Measurements from ENCODE around the gene GREB1. TPM values are rescaled to one million over a fixed set of nuclear protein-coding genes. Genes with fewer than 3 reads are reported as not detected.

The GREB1 gene
- total RNA-seq, 1 experiment from 2014 or later: 0.62 TPM

GRCh38 chr2:11562011-11562410 lies 28.2 kb downstream of the GREB1 start:
- ChIA-PET POLR2A (ENCODE audit: unreplicated experiment) (no interaction called here), CTCF (no interaction called here)
- H3K79me2 ChIP-seq (ENCODE audit: low read length): no peaks in the 10 kb centered on the region
- H3K4me3 ChIP-seq (ENCODE audit: low read length): no peak overlapping the region
- H3K27me3 ChIP-seq (ENCODE audit: low read length): peaks cover 37% of the 10 kb centered on the region
- H2AFZ ChIP-seq (ENCODE audit: low read length): no peak overlapping the region
- no peak overlapping the region for H3K9ac ChIP-seq (ENCODE audit: low read length)
- BruUV-seq (replicated peaks): no TSS peak
- H3K27ac ChIP-seq (ENCODE audit: low read length): no peak overlapping the region
- TF ChIP-seq EZH2 (IDR thresholded peaks at IDR 0.05; ENCODE audit: low read length, unreplicated experiment) (no peak), CTCF (conservative IDR thresholded peaks at IDR 0.05; ENCODE audit: low read depth, low read length) (no peak), EZH2phosphoT487 (IDR thresholded peaks at IDR 0.05; ENCODE audit: borderline replicate concordance, low read length) (no peak)
- no peaks in the 10 kb centered on the region for H3F3A ChIP-seq (ENCODE audit: low read length, unreplicated experiment)
- H3K9me2 ChIP-seq (replicated peaks; ENCODE audit: low read length): no peaks in the 10 kb centered on the region
- H3K4me2 ChIP-seq (ENCODE audit: low read length): no peak overlapping the region
- no peak for DNase-seq
- intact Hi-C loops (cut with micrococcal nuclease): no loop called here
- no peaks in the 10 kb centered on the region for H4K20me1 ChIP-seq (ENCODE audit: low read length)
- H3K4me1 ChIP-seq (ENCODE audit: insufficient read depth, low read length): no peaks in the 10 kb centered on the region
- ATAC-seq: no peak
- no peaks in the 10 kb centered on the region for H3K9me3 ChIP-seq (ENCODE audit: low read length)
- H3K36me3 ChIP-seq (ENCODE audit: low read depth, low read length): no peaks in the 10 kb centered on the region

GRCh38 chr2:11562476-11562875 lies 28.6 kb downstream of the GREB1 start:
- ATAC-seq (no peak), DNase-seq (no peak)
- Histone ChIP-seq H3K9me2 (replicated peaks; ENCODE audit: low read length) (no peaks in the 10 kb centered on the region), H3K4me3 (ENCODE audit: low read length) (no peak overlapping the region), H3K27ac (ENCODE audit: low read length) (no peak overlapping the region), H3K4me1 (ENCODE audit: insufficient read depth, low read length) (no peaks in the 10 kb centered on the region), H4K20me1 (ENCODE audit: low read length) (no peaks in the 10 kb centered on the region), H3K36me3 (ENCODE audit: low read depth, low read length) (no peaks in the 10 kb centered on the region), H3K9me3 (ENCODE audit: low read length) (no peaks in the 10 kb centered on the region), H3K9ac (ENCODE audit: low read length) (no peak overlapping the region), H3K4me2 (ENCODE audit: low read length) (no peak overlapping the region), H3K27me3 (ENCODE audit: low read length) (peaks cover 33% of the 10 kb centered on the region), H3K79me2 (ENCODE audit: low read length) (no peaks in the 10 kb centered on the region), H3F3A (ENCODE audit: low read length, unreplicated experiment) (no peaks in the 10 kb centered on the region), H2AFZ (ENCODE audit: low read length) (no peak overlapping the region)
- ChIA-PET CTCF (no interaction called here), POLR2A (ENCODE audit: unreplicated experiment) (no interaction called here)
- BruUV-seq (replicated peaks): no TSS peak
- intact Hi-C loops (cut with micrococcal nuclease): no loop called here
- TF ChIP-seq CTCF (conservative IDR thresholded peaks at IDR 0.05; ENCODE audit: low read depth, low read length) (no peak), EZH2phosphoT487 (IDR thresholded peaks at IDR 0.05; ENCODE audit: borderline replicate concordance, low read length) (no peak), EZH2 (IDR thresholded peaks at IDR 0.05; ENCODE audit: low read length, unreplicated experiment) (no peak)

GRCh38 chr2:11563784-11564666 lies 30.2 kb downstream of the GREB1 start:
- no peaks in the 10 kb centered on the region for H3F3A ChIP-seq (ENCODE audit: low read length, unreplicated experiment)
- no peak for ATAC-seq
- no TSS peak for BruUV-seq (replicated peaks)
- no peak for DNase-seq
- no peak overlapping the region for H3K9ac ChIP-seq (ENCODE audit: low read length)
- H3K4me3 ChIP-seq (ENCODE audit: low read length): no peak overlapping the region
- ChIA-PET POLR2A (ENCODE audit: unreplicated experiment) (no interaction called here), CTCF (no interaction called here)
- H3K9me3 ChIP-seq (ENCODE audit: low read length): no peaks in the 10 kb centered on the region
- no peaks in the 10 kb centered on the region for H3K4me1 ChIP-seq (ENCODE audit: insufficient read depth, low read length)
- intact Hi-C loops (cut with micrococcal nuclease): no loop called here
- no peak overlapping the region for H3K4me2 ChIP-seq (ENCODE audit: low read length)
- no peaks in the 10 kb centered on the region for H3K9me2 ChIP-seq (replicated peaks; ENCODE audit: low read length)
- H4K20me1 ChIP-seq (ENCODE audit: low read length): no peaks in the 10 kb centered on the region
- H3K36me3 ChIP-seq (ENCODE audit: low read depth, low read length): no peaks in the 10 kb centered on the region
- H2AFZ ChIP-seq (ENCODE audit: low read length): no peak overlapping the region
- no peaks in the 10 kb centered on the region for H3K79me2 ChIP-seq (ENCODE audit: low read length)
- peaks cover 29% of the 10 kb centered on the region for H3K27me3 ChIP-seq (ENCODE audit: low read length)
- TF ChIP-seq CTCF (conservative IDR thresholded peaks at IDR 0.05; ENCODE audit: low read depth, low read length) (no peak), EZH2 (IDR thresholded peaks at IDR 0.05; ENCODE audit: low read length, unreplicated experiment) (no peak), EZH2phosphoT487 (IDR thresholded peaks at IDR 0.05; ENCODE audit: borderline replicate concordance, low read length) (no peak)
- no peak overlapping the region for H3K27ac ChIP-seq (ENCODE audit: low read length)
